Measurements from ENCODE around the gene SHKBP1.
"Not testable (repeated sequence)": the region's sequence is repeated elsewhere in the genome, so short reads cannot be mapped to it uniquely, and the experiment has no call there.

The SHKBP1 gene

GRCh38 chr19:40576585-40577451 lies at the start of gene SHKBP1:
Gene SHKBP1, plus strand, starts transcription at chr19:40576873. Its CDS starts 27 bp downstream, at chr19:40576900.
- peak; percentile 96 for DNase-seq (ENCODE audit: low read depth)

- no peak for DNase-seq (ENCODE audit: low read depth)
Observed at GRCh38 chr19:40528078-40528477, 48.6 kb upstream of the SHKBP1 start.

- no peak for DNase-seq (ENCODE audit: low read depth)
Observed at GRCh38 chr19:40528533-40529092, 48.1 kb upstream of the SHKBP1 start.

GRCh38 chr19:40529093-40529954 lies 47.3 kb upstream of the SHKBP1 start:
- DNase-seq (ENCODE audit: low read depth), result peak; percentile 77

GRCh38 chr19:40530091-40530901 lies 46.4 kb upstream of the SHKBP1 start:
- DNase-seq (ENCODE audit: low read depth), result no peak

GRCh38 chr19:40533508-40533907 lies 43.2 kb upstream of the SHKBP1 start:
- no peak for DNase-seq (ENCODE audit: low read depth)

- no peak for DNase-seq (ENCODE audit: low read depth)
Observed at GRCh38 chr19:40534148-40534547, 42.5 kb upstream of the SHKBP1 start.

GRCh38 chr19:40539070-40539469 lies 37.6 kb upstream of the SHKBP1 start:
- DNase-seq (ENCODE audit: low read depth), result peak; percentile 56

GRCh38 chr19:40542202-40542859 lies 34.3 kb upstream of the SHKBP1 start:
- no peak for DNase-seq (ENCODE audit: low read depth)

- DNase-seq (ENCODE audit: low read depth), result no peak
Observed at GRCh38 chr19:40543029-40543597, 33.6 kb upstream of the SHKBP1 start.

GRCh38 chr19:40546153-40546841 lies 30.4 kb upstream of the SHKBP1 start:
- DNase-seq (ENCODE audit: low read depth), result not testable (repeated sequence)

GRCh38 chr19:40547190-40547589 lies 29.5 kb upstream of the SHKBP1 start:
- DNase-seq (ENCODE audit: low read depth), result not testable (repeated sequence)

GRCh38 chr19:40547836-40548235 lies 28.8 kb upstream of the SHKBP1 start:
- DNase-seq (ENCODE audit: low read depth), result no peak

GRCh38 chr19:40549007-40549708 lies 27.5 kb upstream of the SHKBP1 start:
- DNase-seq (ENCODE audit: low read depth), result peak; percentile 71

- no peak for DNase-seq (ENCODE audit: low read depth)
Observed at GRCh38 chr19:40550951-40551350, 25.7 kb upstream of the SHKBP1 start.

GRCh38 chr19:40552848-40553247 lies 23.8 kb upstream of the SHKBP1 start:
- DNase-seq (ENCODE audit: low read depth), result no peak

GRCh38 chr19:40553885-40554857 lies 22.5 kb upstream of the SHKBP1 start:
- DNase-seq (ENCODE audit: low read depth), result no peak

- DNase-seq (ENCODE audit: low read depth), result no peak
Observed at GRCh38 chr19:40555978-40556689, 20.5 kb upstream of the SHKBP1 start.
